ENCODE data around the gene RFPL3.

- TF ChIP-seq CTCF (conservative IDR thresholded peaks at IDR 0.05; ENCODE audit: low read length) (no peak), EZH2phosphoT487 (IDR thresholded peaks at IDR 0.05; ENCODE audit: borderline replicate concordance) (no peak)
Measured at GRCh38 chr22:32319861-32320406, 37.7 kb upstream of the RFPL3 start.
